SH-SY5Y (cell line): ENCODE data around the gene PPT1.

ENCODE experiments used
- GATA2 ChIP-seq: IDR thresholded peaks from 2 replicates; pipeline ENCODE4 v1.6.1; 2011; ENCODE audit warnings: mild to moderate bottlenecking, low read depth, low read length
- GATA3 ChIP-seq: IDR thresholded peaks from 2 replicates; pipeline ENCODE4 v1.6.1; 2011; ENCODE audit warnings: low read depth, mild to moderate bottlenecking, low read length, moderate library complexity

- TF ChIP-seq GATA2, result no peak
- no peak for TF ChIP-seq GATA3
These were observed 57.8 kb downstream of the PPT1 start for GRCh38 chr1:40039245-40039756.
